ENCODE measurements around the gene KCNJ16.

KCNJ16 gene

GRCh38 chr17:70074956-70075355, at the start of gene KCNJ16:
Gene KCNJ16, plus strand, starts transcription at chr17:70075225. Its CDS starts 56,863 bp downstream, at chr17:70132088.
- no peak for TF ChIP-seq CTCF (IDR thresholded peaks at IDR 0.05; ENCODE audit: low read length, missing control alignments)
- DNase-seq (ENCODE audit: low read depth), result no peak
- no peak within 1 kb of the TSS for H3K4me3 ChIP-seq (replicated peaks; ENCODE audit: low read depth, low read length)

- no peak overlapping the region for H3K4me3 ChIP-seq (replicated peaks; ENCODE audit: low read depth, low read length)
- no peak for TF ChIP-seq CTCF (IDR thresholded peaks at IDR 0.05; ENCODE audit: low read length, missing control alignments)
- DNase-seq (ENCODE audit: low read depth), result no peak
Observed at GRCh38 chr17:70028397-70028796, 46.6 kb upstream of the KCNJ16 start.

DNA sequence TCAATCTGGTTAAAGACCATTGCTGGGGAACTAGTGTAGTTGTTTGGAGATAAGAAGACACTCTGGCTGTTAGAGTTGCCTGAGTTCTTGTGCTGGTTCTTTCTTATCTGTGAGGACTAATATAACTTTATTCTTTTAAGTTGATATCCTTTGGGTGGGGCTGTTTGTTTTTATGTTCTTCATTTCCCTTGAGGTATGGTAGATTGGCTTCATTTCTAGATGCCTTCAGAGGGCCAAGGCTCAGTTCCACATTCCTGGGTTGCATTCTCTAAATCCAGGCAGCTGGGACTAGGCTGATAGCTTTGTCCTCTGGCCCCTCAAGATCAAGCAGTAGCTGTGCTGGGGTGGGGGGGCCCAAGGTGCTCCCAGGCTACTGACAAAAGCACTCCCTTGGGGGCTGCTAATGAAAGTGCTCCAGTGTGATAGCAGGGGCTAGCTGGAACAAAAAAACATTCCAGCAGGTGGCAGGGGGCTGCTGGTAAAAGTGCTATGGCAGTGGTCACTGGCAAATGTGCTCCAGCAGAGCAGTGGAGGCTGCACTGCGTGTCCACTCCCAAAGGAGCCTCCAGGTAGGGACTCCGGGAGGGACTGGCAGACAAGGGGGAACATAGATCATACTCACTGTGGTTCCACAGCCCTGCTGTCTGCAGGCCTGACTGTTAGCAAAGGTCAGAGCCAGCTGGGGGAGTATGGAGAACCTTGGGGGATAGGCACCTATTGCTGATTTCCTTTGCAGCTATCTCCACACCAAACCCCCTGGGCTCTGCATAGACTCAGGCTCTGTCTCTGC, 45.9 kb upstream of the KCNJ16 start:
- H3K4me3 ChIP-seq (replicated peaks; ENCODE audit: low read depth, low read length), result no peak overlapping the region
- DNase-seq (ENCODE audit: low read depth), result no peak
- no peak for TF ChIP-seq CTCF (IDR thresholded peaks at IDR 0.05; ENCODE audit: low read length, missing control alignments)

DNA sequence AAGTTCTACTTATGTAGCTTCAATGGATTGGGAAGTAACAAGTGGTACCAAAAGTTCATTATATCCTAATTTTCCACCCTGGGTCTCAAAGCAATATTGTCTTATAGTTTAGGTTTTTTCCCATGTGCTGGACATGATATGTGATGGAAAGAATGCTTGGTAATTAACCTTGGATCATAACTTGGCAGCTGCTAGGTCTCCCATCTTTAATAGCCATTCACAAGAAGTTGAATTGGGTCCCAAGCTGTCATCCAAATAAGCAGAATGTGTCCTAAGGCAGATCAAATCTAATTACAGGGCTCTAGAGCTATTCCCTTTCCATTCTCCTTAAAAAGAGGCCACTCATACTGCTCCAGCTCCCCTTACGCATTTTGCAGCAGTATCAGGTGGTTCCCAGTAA, 44.7 kb upstream of the KCNJ16 start:
- no peak for TF ChIP-seq CTCF (IDR thresholded peaks at IDR 0.05; ENCODE audit: low read length, missing control alignments)
- H3K4me3 ChIP-seq (replicated peaks; ENCODE audit: low read depth, low read length), result no peak overlapping the region

GRCh38 chr17:70031341-70031740, 43.7 kb upstream of the KCNJ16 start:
- DNase-seq (ENCODE audit: low read depth), result no peak
- TF ChIP-seq CTCF (IDR thresholded peaks at IDR 0.05; ENCODE audit: low read length, missing control alignments), result no peak
- no peak overlapping the region for H3K4me3 ChIP-seq (replicated peaks; ENCODE audit: low read depth, low read length)

More for the DNA sequence above, 44.7 kb upstream of the KCNJ16 start:
- DNase-seq (ENCODE audit: low read depth), result no peak

DNA sequence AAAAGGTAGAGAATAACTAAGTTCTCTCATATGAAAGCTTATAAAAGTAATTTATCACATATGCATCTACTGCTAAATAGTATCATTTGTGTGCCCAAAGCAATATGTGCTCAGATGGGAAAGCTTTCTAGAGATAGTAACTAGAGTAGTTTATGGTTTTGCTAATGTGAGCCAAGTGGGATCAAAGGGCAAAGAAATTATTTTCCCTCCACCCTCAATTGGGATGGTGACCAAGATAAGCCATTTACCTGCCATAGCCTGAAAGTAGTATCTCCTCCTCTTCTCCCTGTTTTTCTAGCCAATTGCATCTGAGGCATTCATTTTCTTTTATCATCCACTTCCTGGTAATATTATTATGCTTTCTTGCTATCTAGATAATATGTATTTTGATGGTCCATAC, 41.9 kb upstream of the KCNJ16 start:
- H3K4me3 ChIP-seq (replicated peaks; ENCODE audit: low read depth, low read length), result no peak overlapping the region
- TF ChIP-seq CTCF (IDR thresholded peaks at IDR 0.05; ENCODE audit: low read length, missing control alignments), result no peak
- DNase-seq (ENCODE audit: low read depth), result no peak

DNA sequence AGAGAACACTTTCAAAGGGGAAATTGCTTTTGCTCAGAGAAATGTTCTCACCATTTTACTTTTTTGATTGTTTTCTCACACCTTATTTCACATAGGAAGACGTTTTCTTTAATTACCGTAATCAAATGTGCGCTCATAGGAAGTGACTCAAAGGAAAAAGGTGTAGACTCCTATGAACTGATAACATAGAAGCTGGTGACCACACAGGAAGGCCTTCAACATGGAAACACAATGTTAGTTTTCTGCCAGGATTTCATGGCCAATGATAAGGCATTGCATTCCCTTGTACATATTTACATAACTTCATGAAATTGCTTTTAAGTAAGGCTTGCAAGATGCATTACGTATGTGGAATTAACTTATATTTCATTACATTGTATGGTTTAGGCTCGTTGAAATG, 40.9 kb upstream of the KCNJ16 start:
- DNase-seq (ENCODE audit: low read depth), result peak; percentile 51
- no peak for TF ChIP-seq CTCF (IDR thresholded peaks at IDR 0.05; ENCODE audit: low read length, missing control alignments)
- H3K4me3 ChIP-seq (replicated peaks; ENCODE audit: low read depth, low read length), result no peak overlapping the region
